Activated CD4-positive, alpha-beta T cell treated with anti-CD3 and anti-CD28 coated beads, Interleukin-2, amount 50 U/mL, for 16 hours (primary cell): ENCODE results near the gene TRPM8.
"Not testable (repeated sequence)": the region's sequence is repeated elsewhere in the genome, so short reads cannot be mapped to it uniquely, and the experiment has no call there.

ENCODE experiments used
- DNase-seq: peaks from one replicate; pipeline ENCODE4 v3.0.0-alpha.2; 2020

Gene TRPM8

DNA sequence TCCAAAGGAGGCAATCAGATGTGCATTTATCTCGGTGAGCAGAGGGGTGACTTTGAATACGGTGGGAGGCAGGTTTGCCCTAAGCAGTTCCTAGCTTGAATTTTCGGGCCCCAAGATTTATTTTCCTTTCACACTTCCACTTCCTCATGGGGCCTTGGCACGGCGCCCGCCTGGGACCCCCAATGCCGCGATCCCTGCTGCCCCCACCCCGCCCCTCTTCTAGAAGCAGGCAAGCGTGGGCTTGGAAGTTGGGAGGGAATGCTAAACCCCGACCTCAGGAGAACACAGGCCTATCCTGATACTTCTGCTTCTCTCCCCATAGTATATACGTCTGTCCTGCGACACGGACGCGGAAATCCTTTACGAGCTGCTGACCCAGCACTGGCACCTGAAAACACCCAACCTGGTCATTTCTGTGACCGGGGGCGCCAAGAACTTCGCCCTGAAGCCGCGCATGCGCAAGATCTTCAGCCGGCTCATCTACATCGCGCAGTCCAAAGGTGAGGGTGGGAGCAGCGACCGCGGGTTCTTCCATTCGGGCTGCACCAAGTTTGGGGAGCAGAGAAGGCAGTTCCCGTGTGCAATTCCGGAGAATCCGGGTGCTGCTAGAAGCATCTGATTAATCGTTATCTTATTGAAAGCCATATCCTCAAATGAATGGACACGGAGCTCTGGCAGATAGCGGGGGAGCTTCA, 21.6 kb downstream of the TRPM8 start:
- DNase-seq: no peak

DNA sequence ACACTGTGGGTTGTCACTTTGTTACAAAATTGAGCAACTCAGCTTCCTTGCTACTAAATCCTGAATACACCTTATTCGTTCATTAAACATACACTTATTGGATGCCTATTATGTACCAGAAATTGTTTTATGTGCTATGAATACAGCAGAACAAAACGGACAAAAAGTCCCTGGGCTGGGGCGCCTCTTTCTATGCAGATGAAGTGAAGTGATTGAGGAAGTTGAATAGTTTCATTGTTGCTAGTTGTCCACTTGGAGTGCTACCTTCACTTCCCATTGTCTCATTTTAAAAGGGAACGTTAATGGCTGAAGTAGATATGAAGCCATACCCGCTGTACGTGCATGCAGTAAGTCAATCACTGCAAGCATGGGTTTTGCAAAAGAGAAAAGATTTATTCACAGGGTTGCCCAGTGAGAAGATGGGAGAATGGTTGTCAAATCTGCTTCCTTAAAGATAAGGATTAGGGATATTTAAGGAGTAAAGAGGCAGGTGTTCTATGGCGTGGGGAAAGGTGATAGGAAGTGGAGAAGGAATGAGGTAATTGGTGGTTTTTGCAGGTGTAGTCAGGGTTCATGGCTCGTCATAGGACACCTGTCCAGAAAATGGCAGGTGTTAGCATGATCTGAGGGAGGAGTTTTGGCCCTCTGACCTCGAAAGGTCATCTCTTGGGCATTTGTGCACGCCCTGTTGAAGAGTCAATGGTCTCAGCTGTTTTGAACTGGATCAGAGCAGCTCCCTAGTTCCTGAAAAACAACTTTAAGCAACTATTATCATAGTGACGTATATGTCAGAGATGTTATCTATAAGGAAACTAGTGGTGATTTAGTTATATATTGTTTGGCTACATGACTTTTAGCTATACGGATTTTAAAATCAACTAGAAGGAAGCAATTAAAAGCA, 23.5 kb downstream of the TRPM8 start:
- no peak for DNase-seq

DNA sequence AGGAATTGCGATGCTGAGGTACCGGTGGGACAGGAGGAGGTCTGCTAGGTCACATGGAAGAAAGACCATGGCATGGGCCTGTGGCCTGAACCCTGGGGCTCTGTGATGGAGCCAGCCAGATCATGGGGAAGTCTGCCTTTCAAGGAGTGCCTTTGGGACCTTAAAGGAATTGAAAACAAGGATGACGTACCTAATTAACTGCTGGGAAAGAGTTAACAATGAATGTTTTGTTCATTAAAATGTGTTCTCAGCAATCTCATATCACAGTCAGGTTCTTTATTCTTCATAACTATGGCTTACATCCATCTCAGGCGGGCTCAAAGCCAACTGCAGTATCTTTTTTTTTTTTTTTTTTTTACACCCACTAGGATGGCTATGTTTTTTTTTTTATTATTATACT, 25.6 kb downstream of the TRPM8 start:
- no peak for DNase-seq

DNA sequence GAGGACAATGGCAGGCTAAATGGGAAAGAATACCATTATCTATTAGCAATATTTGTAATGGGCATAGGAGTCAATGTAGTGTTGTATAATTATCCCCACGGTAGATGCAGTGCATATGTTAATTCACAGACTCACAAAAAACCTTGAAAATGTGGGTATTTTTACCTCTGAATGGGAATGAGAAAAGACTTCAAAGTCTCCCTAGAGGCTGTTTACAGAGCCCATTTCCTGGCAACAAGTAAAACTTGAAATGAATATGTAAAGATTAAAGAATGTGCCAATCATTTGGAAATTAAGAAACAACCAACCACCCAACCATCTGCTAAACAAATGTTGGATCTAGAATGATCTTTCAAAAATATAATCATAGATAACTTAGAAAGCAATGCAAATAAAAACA, 27.1 kb downstream of the TRPM8 start:
- no peak for DNase-seq

DNA sequence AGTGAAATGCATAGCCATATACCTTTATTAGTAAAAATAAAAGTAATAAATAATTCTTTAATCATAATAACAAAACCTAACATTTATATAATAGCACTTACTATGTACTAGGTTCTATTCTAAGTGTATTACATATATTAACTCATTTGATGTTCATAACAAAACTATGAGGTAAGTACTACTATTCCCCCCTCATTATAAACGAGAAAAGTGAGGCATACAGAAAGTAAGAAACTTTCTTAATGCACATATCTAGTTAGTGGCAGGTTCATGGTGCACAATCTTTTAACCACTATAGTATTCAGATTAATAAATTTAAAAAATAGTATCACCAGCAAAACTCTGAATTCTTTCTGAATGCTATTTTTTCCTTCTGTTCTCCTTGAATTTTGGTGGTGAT, 27.5 kb downstream of the TRPM8 start:
- no peak for DNase-seq

DNA sequence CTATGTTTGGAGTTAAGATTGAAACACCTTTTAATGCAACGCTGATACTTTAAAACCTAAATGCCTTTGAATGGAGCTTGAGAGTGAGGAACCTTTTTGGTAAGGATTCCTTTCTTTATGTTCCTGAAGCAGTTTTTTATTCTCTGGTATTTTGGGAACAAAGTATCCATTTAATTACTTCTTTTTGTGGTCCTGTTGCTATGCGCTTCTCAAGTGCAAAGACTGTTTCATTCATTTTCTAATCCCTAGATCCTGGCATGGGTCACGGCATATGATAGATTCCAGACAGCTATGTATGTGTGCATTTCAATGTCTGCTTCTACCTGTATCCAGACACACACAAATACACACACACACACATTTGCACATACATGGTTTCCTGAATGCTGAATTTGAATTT, 28.0 kb downstream of the TRPM8 start:
- no peak for DNase-seq

DNA sequence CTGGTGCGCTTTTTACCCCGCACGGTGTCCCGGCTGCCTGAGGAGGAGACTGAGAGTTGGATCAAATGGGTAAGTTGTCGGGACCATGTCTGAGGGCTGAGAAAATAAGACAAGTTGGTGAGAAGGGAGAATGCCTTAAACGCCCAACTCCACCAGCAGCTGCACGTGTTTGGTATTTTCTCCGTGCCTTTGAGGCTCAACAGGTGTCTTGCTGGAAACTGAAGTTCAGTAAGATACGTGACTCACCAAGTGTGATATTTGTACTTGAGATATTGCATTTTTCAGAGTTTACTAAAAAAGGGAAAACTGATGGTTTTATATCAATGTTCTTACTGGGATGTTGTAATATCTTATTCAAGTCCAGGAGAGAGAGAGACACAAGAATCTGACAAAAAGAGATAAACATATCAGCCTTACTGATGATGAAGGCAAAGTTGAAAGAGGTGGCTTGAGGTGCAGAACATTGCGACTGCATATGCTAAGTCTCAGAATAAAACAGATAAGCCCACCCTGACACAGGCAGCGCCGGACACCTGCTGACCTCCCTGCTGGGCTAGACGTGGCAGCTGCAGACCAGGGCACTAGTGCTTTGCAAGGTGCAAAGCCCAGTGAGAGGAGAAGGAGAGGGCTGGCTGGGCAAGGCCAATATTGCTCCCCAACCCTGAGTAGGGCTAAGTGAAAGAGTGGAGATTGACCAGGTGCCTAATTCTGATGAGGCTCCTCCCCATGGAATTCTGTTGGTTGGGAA, 33.1 kb downstream of the TRPM8 start:
- no peak for DNase-seq

DNA sequence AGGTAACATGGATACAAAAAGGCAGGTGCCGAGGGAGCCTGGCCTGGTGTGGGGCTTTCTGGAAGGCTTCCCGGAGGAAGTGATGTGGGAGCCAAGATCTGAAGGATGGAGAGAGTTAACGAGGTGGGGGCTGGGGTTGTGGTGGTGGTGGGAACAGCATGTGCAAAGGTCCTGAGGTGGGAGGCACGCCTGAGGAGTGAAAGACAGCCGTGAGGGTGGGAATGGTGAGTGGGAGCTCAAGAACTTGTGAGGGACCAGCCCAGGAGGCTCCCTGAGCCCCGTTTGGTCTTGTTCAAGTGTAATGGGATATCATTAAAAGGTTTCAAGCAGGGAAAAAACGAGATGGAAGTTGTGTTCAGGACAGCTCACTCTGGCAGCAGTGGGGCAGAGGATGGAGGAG, 35.2 kb downstream of the TRPM8 start:
- no peak for DNase-seq

DNA sequence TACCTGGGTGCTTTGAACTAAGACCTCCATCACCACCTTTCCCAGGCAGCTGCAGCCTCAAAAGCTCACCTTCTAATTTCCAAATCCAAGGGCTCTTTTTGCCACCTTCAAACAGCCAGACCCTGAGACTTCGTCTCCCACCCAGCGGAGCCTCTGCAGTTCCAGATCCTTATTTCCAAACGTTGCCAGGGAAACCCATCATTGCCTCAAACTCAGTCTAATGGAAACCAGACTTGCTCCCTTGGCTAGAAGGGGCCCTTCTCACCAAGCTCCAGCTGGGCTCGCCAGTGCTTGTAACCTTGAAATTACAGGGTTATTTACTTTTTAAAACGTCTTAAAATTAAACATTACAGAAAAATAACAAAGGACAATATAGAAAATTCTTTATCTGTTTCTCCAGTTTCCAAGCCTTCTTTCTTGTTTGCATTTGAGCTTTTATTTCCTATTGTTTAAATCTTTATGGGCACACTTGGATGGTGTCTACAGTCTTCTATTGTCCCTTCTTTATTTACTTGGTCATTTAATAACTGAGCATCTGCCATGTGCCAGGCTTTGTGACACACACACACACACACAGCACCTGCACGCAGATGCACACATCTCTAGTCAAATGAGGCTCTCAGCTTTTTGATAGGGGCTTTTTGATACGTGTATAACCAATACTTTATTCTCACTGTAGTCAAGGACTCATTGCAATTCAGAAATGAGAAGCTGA, 36.1 kb downstream of the TRPM8 start:
- DNase-seq: no peak

DNA sequence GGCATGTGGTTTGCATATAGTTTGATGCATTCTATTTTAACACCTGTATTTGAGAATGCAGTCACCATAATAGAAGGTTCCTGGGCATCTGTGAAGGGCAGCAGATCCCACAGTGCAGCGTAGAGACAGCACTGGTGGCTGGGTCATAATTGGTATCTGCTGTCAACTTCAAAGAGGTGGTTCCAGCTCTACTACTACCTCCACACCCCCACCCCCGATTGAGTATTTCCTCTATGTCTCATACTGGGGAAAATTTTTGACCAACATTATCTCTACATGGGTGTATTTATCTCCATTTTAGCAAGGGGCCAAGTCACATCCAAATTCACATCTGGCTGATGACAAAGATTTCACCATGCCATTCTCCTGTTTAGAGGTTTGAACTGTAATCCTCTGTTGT, 43.0 kb downstream of the TRPM8 start:
- DNase-seq: no peak

DNA sequence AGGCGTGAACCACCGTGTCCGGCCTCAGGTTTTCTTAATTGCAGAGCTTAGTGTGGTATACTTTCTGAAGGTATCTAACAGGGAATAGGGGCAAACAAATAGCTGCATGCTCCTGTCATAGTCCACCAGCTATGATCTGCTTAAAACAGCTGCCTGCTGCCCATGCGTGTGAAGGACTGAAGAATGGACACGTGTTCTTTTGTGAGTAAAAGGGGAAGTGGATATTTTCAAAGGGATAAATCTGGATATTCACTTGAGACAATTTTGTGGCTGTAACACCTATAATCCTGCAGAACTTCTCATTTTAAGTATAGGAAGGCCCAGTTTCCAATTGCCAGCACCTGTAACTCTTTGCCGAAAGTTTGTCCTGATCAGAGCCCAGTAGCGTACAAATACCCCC, 44.7 kb downstream of the TRPM8 start:
- no peak for DNase-seq

DNA sequence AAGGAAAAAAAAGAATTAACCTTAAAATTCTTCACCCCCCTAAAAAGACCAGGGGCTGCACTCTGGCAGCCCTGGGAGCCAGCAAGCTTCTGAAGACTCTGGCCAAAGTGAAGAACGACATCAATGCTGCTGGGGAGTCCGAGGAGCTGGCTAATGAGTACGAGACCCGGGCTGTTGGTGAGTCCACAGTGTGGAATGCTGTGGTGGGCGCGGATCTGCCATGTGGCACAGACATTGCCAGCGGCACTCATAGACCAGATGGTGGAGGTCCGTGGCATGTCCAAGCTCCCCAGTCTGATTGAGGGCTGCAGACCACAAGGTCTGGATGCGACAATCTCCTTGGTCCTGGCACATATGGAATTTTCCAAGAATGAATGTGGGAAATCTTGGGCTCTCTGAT, 47.4 kb downstream of the TRPM8 start:
- DNase-seq: no peak

DNA sequence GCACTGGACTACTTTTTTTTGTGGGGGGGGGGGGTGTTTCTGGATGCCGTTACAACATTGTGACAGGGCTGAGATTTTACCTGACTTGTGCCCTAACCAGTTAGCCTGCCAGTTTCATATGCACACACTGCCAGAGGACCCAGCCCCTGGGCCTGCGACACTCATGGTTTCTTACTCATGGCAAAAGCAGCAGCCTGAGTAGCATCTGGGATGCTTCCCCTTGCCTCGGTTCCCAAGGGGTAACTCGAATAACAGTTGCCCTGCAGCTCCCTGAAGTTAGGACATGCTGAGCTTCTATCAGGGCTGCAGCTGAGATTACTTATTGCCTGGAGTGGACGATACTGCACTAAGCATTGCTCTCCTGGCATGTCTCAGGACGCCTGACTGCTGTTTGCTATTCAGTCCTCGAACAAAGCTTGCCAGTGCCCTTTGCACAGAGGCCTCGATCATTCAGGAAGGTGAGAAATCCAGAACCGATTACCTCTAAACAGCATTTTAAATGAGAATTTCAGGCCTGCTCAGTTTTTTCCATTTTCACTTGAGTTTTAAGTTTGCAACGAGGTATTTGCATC, 47.9 kb downstream of the TRPM8 start:
- no peak for DNase-seq

DNA sequence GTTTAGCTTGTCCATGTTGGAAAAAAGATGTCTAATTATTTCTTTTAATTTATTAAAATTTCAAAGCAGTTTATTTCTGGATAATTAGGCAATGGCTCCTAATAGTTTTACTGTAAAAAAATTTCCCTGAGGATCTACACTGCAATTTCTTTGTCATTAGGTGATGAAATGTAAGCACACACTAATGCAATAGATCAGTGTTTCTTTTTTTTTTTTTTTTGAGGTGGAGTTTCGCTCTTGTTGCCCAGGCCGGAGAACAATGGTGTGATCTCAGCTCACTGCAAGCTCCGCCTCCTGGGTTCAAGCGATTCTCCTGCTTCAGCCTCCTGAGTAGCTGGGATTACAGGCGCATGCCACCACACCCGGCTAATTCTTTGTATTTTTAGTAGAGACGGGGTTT, 48.5 kb downstream of the TRPM8 start:
- DNase-seq: not testable (repeated sequence)

DNA sequence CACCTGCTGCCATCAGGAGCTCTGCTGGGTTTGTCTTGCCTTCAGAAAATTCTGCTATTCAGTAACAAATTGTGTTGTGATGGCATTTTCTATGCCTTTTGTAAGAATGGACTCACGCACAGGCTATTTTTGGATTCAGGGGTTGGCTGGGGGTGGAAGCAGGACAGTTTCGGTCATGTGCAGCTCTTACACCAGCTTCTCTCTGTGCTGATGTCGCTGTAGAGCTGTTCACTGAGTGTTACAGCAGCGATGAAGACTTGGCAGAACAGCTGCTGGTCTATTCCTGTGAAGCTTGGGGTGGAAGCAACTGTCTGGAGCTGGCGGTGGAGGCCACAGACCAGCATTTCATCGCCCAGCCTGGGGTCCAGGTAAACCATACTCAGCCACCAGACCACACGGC, 49.2 kb downstream of the TRPM8 start:
- no peak for DNase-seq

DNA sequence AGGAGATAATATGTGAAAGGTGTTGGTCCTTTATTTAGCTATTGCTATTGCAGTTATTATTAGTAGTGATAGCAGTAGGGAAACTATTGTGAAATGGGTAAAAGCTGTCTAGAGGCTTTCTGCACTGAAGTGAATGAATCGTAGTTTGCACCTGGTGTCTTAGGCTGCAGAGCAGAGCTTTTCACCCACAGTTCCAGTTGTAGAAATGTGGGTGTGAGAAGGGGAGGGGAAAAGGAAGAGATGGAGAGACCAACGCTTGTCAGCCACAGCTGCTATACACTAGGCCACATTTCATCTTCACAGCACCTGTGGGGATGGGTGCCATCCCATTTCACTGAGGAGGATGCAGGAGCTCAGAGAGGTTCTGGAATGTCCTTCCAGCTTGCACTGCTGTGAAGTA, 50.0 kb downstream of the TRPM8 start:
- DNase-seq: no peak

DNA sequence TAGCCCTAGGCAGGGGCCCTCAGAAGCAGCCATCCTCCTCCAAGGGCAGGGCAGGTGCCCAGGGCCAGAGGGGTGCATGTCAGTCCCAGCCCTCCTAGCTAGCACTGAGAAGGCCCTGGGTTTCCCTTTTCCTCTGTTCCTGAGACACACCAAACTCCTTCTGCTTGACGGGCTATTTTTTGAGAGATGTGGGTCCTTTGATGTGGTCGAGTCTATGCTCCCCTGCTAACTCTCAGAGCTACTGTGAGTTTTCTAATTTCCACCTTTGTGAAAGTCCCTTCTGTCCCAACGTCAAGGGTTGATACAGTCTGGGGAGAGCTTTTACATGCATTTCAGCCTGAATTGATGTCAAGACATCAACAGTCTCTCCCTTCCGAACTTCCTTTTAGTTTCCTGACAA, 51.4 kb downstream of the TRPM8 start:
- no peak for DNase-seq

DNA sequence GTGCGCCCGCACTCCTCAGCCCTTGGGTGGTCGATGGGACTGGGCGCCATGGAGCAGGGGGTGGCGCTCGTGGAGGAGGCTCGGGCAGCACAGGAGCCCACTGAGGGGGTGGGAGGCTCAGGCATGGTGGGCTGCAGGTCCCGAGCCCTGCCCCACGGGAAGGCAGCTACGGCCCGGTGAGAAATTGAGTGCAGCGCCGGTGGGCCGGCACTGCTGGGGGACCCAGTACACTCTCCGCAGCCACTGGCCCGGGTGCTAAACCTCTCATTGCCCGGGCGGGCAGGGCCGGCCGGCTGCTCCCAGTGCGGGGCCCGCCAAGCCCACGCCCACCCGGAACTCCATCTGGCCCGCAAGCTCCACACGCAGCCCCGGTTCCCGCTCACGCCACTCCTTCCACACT, 55.3 kb downstream of the TRPM8 start:
- not testable (repeated sequence) for DNase-seq

DNA sequence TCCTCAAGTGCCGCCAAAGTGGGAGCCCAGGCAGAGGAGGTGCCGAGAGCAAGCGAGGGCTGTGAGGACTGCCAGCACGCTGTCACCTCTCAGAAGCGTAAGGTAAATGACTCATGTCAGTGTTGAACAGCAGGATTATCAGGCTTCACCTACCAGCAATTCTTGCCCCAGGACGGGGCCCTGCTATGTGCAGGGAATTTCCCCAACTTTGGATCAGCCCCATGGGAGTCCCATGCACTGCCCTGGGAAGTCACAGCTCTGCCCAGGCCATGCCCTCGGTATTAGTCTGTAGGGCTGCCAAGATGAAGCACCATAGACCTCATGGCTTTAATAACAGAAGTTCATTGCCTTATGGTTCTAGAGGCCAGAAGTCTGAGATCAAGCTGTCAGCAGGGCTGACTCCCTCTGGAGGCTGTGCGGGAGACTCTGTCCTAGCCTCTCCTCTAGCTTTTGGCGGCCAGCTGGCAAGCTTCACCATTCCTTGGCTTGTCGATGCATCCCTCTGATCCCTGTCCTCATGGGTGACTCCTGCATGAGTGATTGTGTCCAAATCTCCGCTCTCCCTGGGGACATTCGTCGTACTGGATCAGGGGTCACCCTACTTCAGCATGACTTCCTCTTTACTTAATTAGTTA, 55.9 kb downstream of the TRPM8 start:
- DNase-seq: no peak

DNA sequence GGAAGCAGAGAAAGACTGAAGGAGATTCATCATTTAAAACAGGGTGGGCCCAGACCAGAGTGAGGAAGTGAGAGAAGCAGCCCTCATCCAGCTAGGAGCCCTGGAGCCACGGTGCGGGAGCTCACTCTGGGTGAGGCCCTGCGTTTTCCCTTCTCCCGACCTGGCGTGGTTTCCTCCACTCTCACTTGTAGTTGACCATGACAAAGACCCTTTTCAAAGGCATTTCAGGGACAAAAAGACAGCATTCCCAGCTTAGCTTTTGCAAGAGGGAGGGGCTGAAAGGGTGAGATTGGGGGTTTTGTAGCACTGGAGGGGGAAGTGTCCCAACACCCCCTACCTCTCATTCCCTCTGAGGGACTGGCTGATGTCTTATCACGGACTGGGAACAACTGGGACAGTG, 56.6 kb downstream of the TRPM8 start:
- no peak for DNase-seq

DNA sequence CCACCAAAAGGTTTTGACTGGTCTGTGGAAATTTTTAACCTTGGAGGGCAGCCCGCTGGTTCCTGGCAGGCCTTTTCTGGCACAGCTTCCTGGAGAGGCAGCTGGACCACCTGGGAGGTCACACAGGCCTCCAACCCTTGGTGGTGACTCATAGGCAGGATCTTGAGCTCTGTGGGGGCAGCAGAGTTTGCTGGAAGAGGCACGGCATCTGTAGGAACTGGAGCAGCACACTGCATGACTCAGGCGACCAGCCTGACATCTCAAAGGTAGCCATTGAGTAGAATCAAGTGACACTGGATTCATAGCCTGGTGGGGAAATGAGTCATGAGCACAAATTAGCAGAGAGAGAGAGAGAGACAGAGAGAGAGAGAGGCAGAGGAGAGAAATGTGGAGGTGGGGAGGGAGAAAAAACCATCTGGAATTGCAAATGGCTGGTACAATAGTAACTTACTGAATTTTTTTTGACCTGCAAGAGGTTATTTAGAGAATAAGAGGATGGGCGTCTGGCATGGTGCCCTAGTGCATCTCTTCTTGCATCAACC, 57.4 kb downstream of the TRPM8 start:
- peak; percentile 58 for DNase-seq

DNA sequence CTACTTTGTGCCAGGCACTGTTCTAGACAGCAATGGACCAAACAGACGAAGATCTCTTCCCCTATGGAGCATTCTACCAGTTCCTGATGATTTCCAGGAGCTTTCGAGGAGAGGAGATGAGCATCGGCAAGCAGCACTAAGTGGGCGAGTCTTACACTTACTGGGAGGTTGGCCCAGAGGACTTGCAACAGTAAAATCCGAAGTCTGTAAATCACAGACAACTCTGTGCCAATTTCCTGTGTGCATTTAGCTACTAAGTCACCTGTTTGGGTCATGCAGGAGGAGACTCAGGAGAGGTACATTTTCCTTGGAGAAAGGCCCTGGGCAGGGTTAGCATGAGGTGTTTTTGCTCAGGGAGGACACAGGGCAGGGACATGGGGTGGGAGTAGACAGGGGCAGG, 58.9 kb downstream of the TRPM8 start:
- DNase-seq: no peak
